Activated naive CD8-positive, alpha-beta T cell treated with anti-CD3 and anti-CD28 coated beads, Interleukin-2, amount 50 U/mL, for 24 hours (primary cell): Measurements from ENCODE around the gene DNER.

Source experiments
- ATAC-seq: fragments of 150-1000 bp; cut with Tn5 transposase; one replicate; pipeline ENCODE4 v1.10.0; 2021
- DNase-seq: peaks from one replicate; pipeline ENCODE4 v3.0.0; 2021
- H3K27ac Mint-ChIP-seq: one replicate; pipeline ENCODE4 v1.8.0; 2021; ENCODE audit warnings: mild to moderate bottlenecking, mixed read lengths
- H3K27me3 Mint-ChIP-seq: one replicate; pipeline ENCODE4 v1.8.0; 2021; ENCODE audit warnings: mixed read lengths
- H3K36me3 Mint-ChIP-seq: one replicate; pipeline ENCODE4 v1.8.0; 2021; ENCODE audit warnings: low read depth, mixed read lengths
- H3K4me1 Mint-ChIP-seq: one replicate; pipeline ENCODE4 v1.8.0; 2021; ENCODE audit warnings: mixed read lengths
- H3K4me3 Mint-ChIP-seq: one replicate; pipeline ENCODE4 v1.8.0; 2021; ENCODE audit warnings: mild to moderate bottlenecking, moderate library complexity, mixed read lengths
- H3K9me3 Mint-ChIP-seq: one replicate; pipeline ENCODE4 v1.8.0; 2021; ENCODE audit warnings: mixed read lengths

The DNER gene

DNA sequence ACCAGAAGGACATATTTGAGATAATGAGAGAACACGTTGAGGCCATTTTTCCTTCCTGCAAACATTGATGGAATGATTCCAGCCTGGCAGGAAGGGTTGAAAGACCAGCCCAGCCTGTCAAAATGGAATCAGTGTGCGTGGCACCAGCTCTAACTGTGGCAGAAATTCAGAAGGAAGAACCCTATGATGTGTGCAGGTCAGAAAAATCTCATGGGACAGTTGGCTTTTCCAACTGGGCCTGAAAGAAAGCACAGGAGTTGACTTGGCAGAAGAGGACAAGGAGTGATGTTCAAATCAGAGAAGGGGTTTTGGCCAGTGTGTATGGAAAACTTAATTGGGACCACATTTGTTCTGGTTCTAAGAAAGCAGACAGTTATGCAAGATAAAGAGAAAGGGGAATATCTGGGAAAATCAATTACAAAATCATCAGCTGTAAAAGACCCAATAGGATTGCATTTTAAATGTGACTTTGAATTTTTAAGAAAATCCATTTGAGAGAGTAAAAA, 250.5 kb downstream of the DNER start:
- Mint-ChIP-seq H3K27me3 (no peaks in the 10 kb centered on the region), H3K9me3 (peaks cover 4% of the 10 kb centered on the region), H3K36me3 (no peaks in the 10 kb centered on the region), H3K4me1 (no peaks in the 10 kb centered on the region), H3K27ac (no peak overlapping the region), H3K4me3 (no peak overlapping the region)
- DNase-seq (no peak), ATAC-seq (no peak)

DNA sequence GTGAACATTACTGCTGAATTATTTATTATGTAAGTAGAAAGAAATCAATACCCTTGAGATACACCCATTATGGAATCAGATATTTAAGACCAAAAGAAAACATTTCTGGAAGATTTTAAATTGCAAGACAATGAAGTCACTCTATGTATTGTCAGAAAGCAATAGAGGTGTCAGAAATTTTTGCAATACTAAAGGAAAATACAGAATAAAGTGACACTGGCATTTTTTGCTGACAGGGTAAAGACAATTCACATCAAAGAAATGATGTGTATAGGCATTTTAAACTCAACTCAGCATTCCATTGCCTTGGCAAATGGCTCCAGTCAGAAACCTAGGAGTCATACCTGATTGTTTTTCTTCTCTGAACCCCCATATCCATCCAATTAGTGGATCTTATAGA, 252.2 kb downstream of the DNER start:
- no peak for DNase-seq
- H3K4me3 Mint-ChIP-seq: no peak overlapping the region
- H3K4me1 Mint-ChIP-seq: no peaks in the 10 kb centered on the region
- H3K27ac Mint-ChIP-seq: no peak overlapping the region
- H3K27me3 Mint-ChIP-seq: no peaks in the 10 kb centered on the region
- H3K9me3 Mint-ChIP-seq: peaks cover 4% of the 10 kb centered on the region
- ATAC-seq: no peak
- no peaks in the 10 kb centered on the region for H3K36me3 Mint-ChIP-seq

GRCh38 chr2:229456091-229456490, 258.3 kb downstream of the DNER start:
- no peak for ATAC-seq
- H3K9me3 Mint-ChIP-seq: no peaks in the 10 kb centered on the region
- H3K27me3 Mint-ChIP-seq: peaks cover 6% of the 10 kb centered on the region
- DNase-seq: no peak
- no peak overlapping the region for H3K27ac Mint-ChIP-seq
- H3K36me3 Mint-ChIP-seq: no peaks in the 10 kb centered on the region
- H3K4me1 Mint-ChIP-seq: no peaks in the 10 kb centered on the region
- no peak overlapping the region for H3K4me3 Mint-ChIP-seq

DNA sequence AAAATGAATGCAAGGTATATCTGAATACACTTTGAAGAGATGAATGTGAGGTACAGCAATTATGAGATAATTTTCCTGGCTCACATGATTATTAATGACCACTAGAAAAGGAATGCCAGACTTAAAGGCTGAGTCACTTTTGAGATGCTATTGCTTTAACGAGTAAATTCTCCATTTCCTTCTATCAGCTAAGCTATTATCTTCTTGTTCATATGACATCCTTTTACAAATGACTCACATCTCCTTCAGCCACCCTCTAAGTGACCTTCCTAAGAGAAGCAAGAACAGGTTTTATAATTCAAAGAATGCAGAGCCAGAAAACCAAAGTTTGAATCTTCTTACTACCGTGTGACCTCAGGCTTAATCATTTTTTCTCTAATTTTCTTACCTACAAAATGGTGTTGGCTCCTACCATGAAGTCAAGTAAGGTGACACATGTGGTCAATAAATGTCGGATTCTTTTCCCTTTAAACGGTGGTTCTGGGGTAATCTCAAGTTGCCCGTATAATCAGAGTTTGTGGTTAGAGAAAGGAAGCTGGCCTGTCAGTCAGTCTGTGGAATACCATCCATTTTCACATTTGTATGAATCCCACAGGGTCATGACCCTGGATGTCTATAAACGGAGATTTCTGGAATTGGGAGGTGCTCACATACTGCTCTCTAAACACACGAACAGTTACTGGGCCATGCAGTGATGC, 259.3 kb downstream of the DNER start:
- DNase-seq (no peak), ATAC-seq (no peak)
- H3K27ac Mint-ChIP-seq: no peak overlapping the region
- H3K36me3 Mint-ChIP-seq: no peaks in the 10 kb centered on the region
- no peaks in the 10 kb centered on the region for H3K4me1 Mint-ChIP-seq
- H3K9me3 Mint-ChIP-seq: no peaks in the 10 kb centered on the region
- H3K27me3 Mint-ChIP-seq: peaks cover 6% of the 10 kb centered on the region
- no peak overlapping the region for H3K4me3 Mint-ChIP-seq

GRCh38 chr2:229453230-229453629, 261.1 kb downstream of the DNER start:
- Mint-ChIP-seq H3K9me3 (no peaks in the 10 kb centered on the region), H3K4me3 (no peak overlapping the region), H3K36me3 (no peaks in the 10 kb centered on the region), H3K27ac (no peak overlapping the region), H3K27me3 (peaks cover 6% of the 10 kb centered on the region), H3K4me1 (no peaks in the 10 kb centered on the region)
- ATAC-seq (no peak), DNase-seq (no peak)

DNA sequence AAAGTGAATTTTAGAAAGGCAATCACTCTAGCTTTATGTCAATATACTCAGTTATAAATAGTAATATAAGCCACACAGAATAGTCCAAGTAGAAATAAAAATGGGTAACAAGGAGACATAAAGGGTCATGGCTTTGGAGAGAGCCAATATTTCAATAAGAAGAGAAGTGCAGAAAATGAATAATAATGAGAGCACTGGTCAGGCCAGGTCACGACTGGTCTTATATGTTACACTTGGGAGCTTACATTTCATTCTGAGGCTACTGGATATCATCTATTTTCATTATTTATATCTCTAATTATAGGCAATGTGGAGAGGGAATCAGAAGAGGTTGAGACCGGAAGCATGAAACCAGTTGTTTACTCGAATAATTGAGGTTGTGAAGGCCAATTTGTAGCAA, 262.5 kb downstream of the DNER start:
- no peaks in the 10 kb centered on the region for H3K36me3 Mint-ChIP-seq
- H3K27ac Mint-ChIP-seq: no peak overlapping the region
- H3K4me3 Mint-ChIP-seq: no peak overlapping the region
- peaks cover 6% of the 10 kb centered on the region for H3K27me3 Mint-ChIP-seq
- no peaks in the 10 kb centered on the region for H3K4me1 Mint-ChIP-seq
- no peak for ATAC-seq
- H3K9me3 Mint-ChIP-seq: no peaks in the 10 kb centered on the region
- DNase-seq: no peak

DNA sequence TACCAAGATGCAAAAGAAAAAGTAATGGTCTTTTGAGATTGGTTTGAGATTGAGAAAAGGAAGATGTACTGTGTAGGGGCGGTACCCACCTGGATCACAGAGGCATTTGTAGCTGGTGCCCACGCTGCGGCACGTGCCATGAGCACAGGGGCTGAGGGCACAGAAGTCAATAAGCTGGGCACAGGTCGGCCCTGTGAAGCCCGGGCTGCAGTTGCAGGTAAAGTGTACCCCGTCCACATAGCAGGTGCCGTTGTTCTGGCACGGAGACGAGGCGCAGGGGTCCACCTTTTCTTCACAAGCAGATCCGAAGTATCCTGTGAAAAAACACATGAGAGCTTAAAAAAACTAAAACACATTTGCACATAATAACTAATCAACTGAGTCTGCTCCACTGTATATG, 267.1 kb downstream of the DNER start:
- ATAC-seq (no peak), DNase-seq (no peak)
- no peaks in the 10 kb centered on the region for H3K27me3 Mint-ChIP-seq
- H3K27ac Mint-ChIP-seq: no peak overlapping the region
- H3K4me3 Mint-ChIP-seq: no peak overlapping the region
- no peaks in the 10 kb centered on the region for H3K4me1 Mint-ChIP-seq
- H3K9me3 Mint-ChIP-seq: no peaks in the 10 kb centered on the region
- H3K36me3 Mint-ChIP-seq: no peaks in the 10 kb centered on the region

- H3K36me3 Mint-ChIP-seq: no peaks in the 10 kb centered on the region
- H3K27ac Mint-ChIP-seq: no peak overlapping the region
- H3K4me3 Mint-ChIP-seq: no peak overlapping the region
- DNase-seq (no peak), ATAC-seq (no peak)
- H3K4me1 Mint-ChIP-seq: no peaks in the 10 kb centered on the region
- H3K27me3 Mint-ChIP-seq: no peaks in the 10 kb centered on the region
- H3K9me3 Mint-ChIP-seq: no peaks in the 10 kb centered on the region
Observed at GRCh38 chr2:229446350-229446749, 268.0 kb downstream of the DNER start.

- H3K4me3 Mint-ChIP-seq: no peak overlapping the region
- H3K4me1 Mint-ChIP-seq: no peaks in the 10 kb centered on the region
- no peak overlapping the region for H3K27ac Mint-ChIP-seq
- no peaks in the 10 kb centered on the region for H3K36me3 Mint-ChIP-seq
- ATAC-seq: no peak
- H3K9me3 Mint-ChIP-seq: no peaks in the 10 kb centered on the region
- H3K27me3 Mint-ChIP-seq: peaks cover 3% of the 10 kb centered on the region
- DNase-seq: no peak
Observed at GRCh38 chr2:229445501-229446211, 268.7 kb downstream of the DNER start.

DNA sequence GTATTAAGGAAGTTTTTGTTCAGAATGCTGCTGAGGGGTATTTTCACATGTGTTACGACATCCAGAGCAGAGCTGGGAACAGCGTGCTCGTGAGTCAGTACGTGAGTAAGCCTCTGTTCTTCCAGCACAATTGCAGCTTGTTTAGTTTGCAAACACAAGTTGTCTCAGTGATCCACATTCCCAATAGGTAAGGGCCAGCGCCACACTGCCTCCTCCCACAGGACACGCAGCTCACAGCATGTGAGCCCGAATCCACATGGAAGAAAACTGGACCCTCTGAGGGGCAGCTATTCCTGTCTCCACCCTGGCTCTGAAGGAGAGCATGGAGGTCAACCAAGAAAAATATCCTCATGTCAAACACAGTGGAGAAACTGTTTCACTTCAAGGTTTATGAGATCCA, 269.3 kb downstream of the DNER start:
- Mint-ChIP-seq H3K4me1 (no peaks in the 10 kb centered on the region), H3K27me3 (peaks cover 4% of the 10 kb centered on the region), H3K36me3 (no peaks in the 10 kb centered on the region), H3K4me3 (no peak overlapping the region), H3K9me3 (no peaks in the 10 kb centered on the region), H3K27ac (no peak overlapping the region)
- ATAC-seq (no peak), DNase-seq (no peak)

- ATAC-seq: no peak
- Mint-ChIP-seq H3K4me3 (no peak overlapping the region), H3K4me1 (no peaks in the 10 kb centered on the region), H3K27ac (no peak overlapping the region), H3K9me3 (no peaks in the 10 kb centered on the region), H3K27me3 (peaks cover 4% of the 10 kb centered on the region), H3K36me3 (no peaks in the 10 kb centered on the region)
- DNase-seq: no peak
Observed at GRCh38 chr2:229443546-229444268, 270.6 kb downstream of the DNER start.

GRCh38 chr2:229443141-229443540, 271.2 kb downstream of the DNER start:
- ATAC-seq: no peak
- DNase-seq: no peak
- Mint-ChIP-seq H3K36me3 (no peaks in the 10 kb centered on the region), H3K9me3 (no peaks in the 10 kb centered on the region), H3K27ac (no peak overlapping the region), H3K27me3 (peaks cover 4% of the 10 kb centered on the region), H3K4me3 (no peak overlapping the region), H3K4me1 (no peaks in the 10 kb centered on the region)

- H3K9me3 Mint-ChIP-seq: no peaks in the 10 kb centered on the region
- H3K36me3 Mint-ChIP-seq: no peaks in the 10 kb centered on the region
- ATAC-seq (no peak), DNase-seq (no peak)
- no peak overlapping the region for H3K4me3 Mint-ChIP-seq
- H3K27me3 Mint-ChIP-seq: peaks cover 4% of the 10 kb centered on the region
- H3K4me1 Mint-ChIP-seq: no peaks in the 10 kb centered on the region
- H3K27ac Mint-ChIP-seq: no peak overlapping the region
Observed at GRCh38 chr2:229438430-229439159, 275.8 kb downstream of the DNER start.

GRCh38 chr2:229437467-229437866, 276.9 kb downstream of the DNER start:
- no peak for DNase-seq
- no peak for ATAC-seq
- no peaks in the 10 kb centered on the region for H3K4me1 Mint-ChIP-seq
- peaks cover 4% of the 10 kb centered on the region for H3K27me3 Mint-ChIP-seq
- H3K4me3 Mint-ChIP-seq: no peak overlapping the region
- H3K36me3 Mint-ChIP-seq: no peaks in the 10 kb centered on the region
- H3K27ac Mint-ChIP-seq: no peak overlapping the region
- H3K9me3 Mint-ChIP-seq: no peaks in the 10 kb centered on the region
